HEK293T (cell line): Measurements from ENCODE around the gene LTA4H.

Experiments
- BHLHE40 ChIP-seq: fragments of 450-650 bp; IDR thresholded peaks from 2 replicates; pipeline ENCODE4 v1.6.1; 2016; ENCODE audit warnings: mild to moderate bottlenecking, moderate library complexity, borderline replicate concordance
- FOXA1 ChIP-seq: fragments of 450-650 bp; IDR thresholded peaks from 2 replicates; pipeline ENCODE4 v1.6.1; 2016; ENCODE audit warnings: mild to moderate bottlenecking
- FOXK2 ChIP-seq: fragments of 450-650 bp; IDR thresholded peaks from 2 replicates; pipeline ENCODE4 v1.6.1; 2016; ENCODE audit warnings: mild to moderate bottlenecking
- FOXM1 ChIP-seq: fragments of 450-650 bp; IDR thresholded peaks from 2 replicates; pipeline ENCODE4 v1.6.1; 2017; ENCODE audit warnings: mild to moderate bottlenecking, borderline replicate concordance
- HDGF ChIP-seq: fragments of 450-650 bp; IDR thresholded peaks from 2 replicates; pipeline ENCODE4 v1.6.1; 2017; ENCODE audit warnings: antibody characterized with exemption, borderline replicate concordance
- L3MBTL2 ChIP-seq: fragments of 450-650 bp; conservative IDR thresholded peaks from 2 replicates; pipeline ENCODE4 v1.6.1; 2016; ENCODE audit warnings: mild to moderate bottlenecking
- LEF1 ChIP-seq: fragments of 450-650 bp; IDR thresholded peaks from 2 replicates; pipeline ENCODE4 v1.6.1; 2017; ENCODE audit warnings: mild to moderate bottlenecking, borderline replicate concordance
- NFRKB ChIP-seq: fragments of 450-650 bp; IDR thresholded peaks from 2 replicates; pipeline ENCODE4 v1.6.1; 2016; ENCODE audit warnings: mild to moderate bottlenecking, moderate library complexity
- SP1 ChIP-seq: fragments of 450-650 bp; IDR thresholded peaks from 2 replicates; pipeline ENCODE4 v1.6.1; 2017
- SUZ12 ChIP-seq: fragments of 450-650 bp; IDR thresholded peaks from 2 replicates; pipeline ENCODE4 v1.6.1; 2016; ENCODE audit warnings: mild to moderate bottlenecking
- TARDBP ChIP-seq: fragments of 450-650 bp; IDR thresholded peaks from 2 replicates; pipeline ENCODE4 v1.6.1; 2016
- ZNF384 ChIP-seq: fragments of 450-650 bp; IDR thresholded peaks from 2 replicates; pipeline ENCODE4 v1.6.1; 2016

DNA sequence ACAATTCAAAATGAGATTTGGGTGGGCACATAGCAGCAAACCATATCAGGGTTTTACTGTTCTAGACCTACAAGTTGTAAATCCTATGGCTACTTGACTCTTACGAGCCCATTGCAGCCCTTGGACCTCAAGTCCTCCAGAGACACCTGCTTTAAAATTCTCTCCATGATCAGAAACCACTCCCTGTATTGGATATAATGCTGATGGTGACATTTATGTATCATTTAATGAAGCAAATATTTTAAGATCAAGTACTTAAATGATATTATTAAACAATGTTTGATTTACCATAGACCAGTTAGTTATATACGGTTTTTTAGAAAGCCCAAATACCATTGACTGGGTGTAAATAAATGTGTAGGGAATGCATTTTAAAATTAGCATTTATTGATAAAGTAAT, 68.1 kb downstream of the LTA4H start:
- TF ChIP-seq TARDBP (no peak), NFRKB (no peak), FOXK2 (no peak), BHLHE40 (no peak), LEF1 (no peak), SP1 (no peak), SUZ12 (no peak), ZNF384 (no peak), L3MBTL2 (no peak), FOXA1 (no peak), FOXM1 (no peak), HDGF (no peak)
